ENCODE data around the gene TRIM75.

TRIM75 gene

DNA sequence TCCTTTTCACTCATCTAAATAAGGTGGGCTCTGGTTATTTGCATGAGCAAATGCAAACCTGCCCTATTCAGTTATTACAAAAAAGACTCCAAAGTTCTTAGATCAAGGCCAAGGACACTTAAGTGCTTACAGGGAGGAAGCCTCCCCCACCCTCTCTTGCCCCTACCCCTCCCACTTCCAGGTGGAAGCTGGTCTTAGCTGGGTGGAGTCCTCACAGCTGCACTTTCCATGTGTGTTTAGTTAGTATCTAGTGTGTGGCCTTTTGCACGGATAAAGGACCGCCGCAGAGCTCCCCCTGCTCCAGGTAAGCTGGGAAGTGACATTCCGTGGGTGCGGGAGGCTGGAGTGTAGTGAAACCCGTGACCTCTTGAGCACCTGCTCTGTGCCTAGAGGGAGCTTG, at the start of gene TRIM75:
TSS of gene TRIM75 (plus strand) at position 222 of the 400 bp plus-strand sequence. CDS start 5,282 bp downstream, outside the sequence.
- Mint-ChIP-seq H3K27ac (peak within 1 kb of the TSS; percentile 53), H3K9me3 (no peaks in the 10 kb centered on the region)
- DNase-seq: no peak

DNA sequence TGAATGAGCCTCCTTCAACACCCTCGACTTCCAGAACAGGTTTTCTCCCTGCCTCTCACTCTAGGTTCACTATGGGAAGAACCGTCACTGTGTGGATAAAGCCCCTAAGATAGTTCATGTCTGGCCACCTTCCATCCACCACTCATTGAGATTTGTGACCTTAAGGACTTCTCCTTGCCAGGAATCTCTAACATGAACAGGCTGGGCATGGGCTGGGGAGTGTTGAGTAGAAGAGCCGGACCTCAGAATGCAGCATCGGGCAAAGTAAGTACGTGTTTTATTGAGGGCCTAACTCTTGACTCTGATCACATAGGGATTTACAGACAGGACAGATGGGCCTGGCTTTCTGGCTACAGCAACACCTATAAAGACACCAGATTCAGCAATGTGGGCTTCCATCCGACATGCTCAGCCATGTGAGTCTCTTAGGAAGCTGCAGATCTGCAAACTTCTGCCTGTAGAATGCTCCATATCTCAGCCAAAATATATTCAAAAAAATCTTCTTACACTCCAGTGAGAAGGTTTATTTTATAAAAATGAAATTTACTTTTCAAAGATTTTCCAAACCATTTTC, 48.2 kb upstream of the TRIM75 start:
- no peak for TF ChIP-seq CTCF (IDR thresholded peaks at IDR 0.05)
- Mint-ChIP-seq H3K27me3 (ENCODE audit: low read depth, poor library complexity) (peaks cover 7% of the 10 kb centered on the region), H3K9me3 (no peaks in the 10 kb centered on the region), H3K36me3 (ENCODE audit: low read depth) (no peaks in the 10 kb centered on the region), H3K4me1 (peaks cover 53% of the 10 kb centered on the region), H3K27ac (peak overlapping the region; percentile 75), H3K4me3 (no peak overlapping the region)
- no peak for DNase-seq

More for the DNA sequence above, at the start of gene TRIM75:
- Mint-ChIP-seq H3K36me3 (ENCODE audit: low read depth) (no peaks in the 10 kb centered on the region), H3K4me3 (no peak within 1 kb of the TSS), H3K4me1 (peaks cover 5% of the 10 kb centered on the region), H3K27me3 (ENCODE audit: low read depth, poor library complexity) (peaks cover 8% of the 10 kb centered on the region)
- no peak for TF ChIP-seq CTCF (IDR thresholded peaks at IDR 0.05)

DNA sequence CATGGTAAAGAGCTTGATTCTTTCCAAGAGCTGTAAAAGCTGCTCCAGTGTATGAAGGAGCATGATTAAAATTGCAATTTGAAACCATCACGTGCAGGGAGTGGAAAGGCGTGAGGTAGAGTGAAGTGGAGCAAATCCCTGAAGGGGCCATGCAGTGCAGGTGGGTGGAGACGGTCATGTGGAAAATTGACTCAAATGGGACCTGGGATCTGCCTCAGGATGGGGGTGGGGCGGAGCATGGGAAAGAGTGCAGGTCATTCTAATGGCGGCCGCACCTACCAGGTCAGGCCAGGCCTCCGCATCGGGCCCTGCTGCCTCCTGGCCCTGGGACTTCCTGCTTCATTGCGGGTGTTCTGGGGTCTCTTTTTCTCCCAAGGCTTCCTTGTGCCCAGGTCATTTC, 47.2 kb upstream of the TRIM75 start:
- no peaks in the 10 kb centered on the region for H3K36me3 Mint-ChIP-seq (ENCODE audit: low read depth)
- no peak overlapping the region for H3K4me3 Mint-ChIP-seq
- no peak for TF ChIP-seq CTCF (IDR thresholded peaks at IDR 0.05)
- no peaks in the 10 kb centered on the region for H3K9me3 Mint-ChIP-seq
- H3K4me1 Mint-ChIP-seq: peaks cover 52% of the 10 kb centered on the region
- H3K27ac Mint-ChIP-seq: no peak overlapping the region
- DNase-seq: peak; percentile 13
- peaks cover 7% of the 10 kb centered on the region for H3K27me3 Mint-ChIP-seq (ENCODE audit: low read depth, poor library complexity)

- Mint-ChIP-seq H3K4me1 (peaks cover 48% of the 10 kb centered on the region), H3K36me3 (ENCODE audit: low read depth) (no peaks in the 10 kb centered on the region), H3K9me3 (no peaks in the 10 kb centered on the region), H3K27ac (no peak overlapping the region), H3K4me3 (no peak overlapping the region), H3K27me3 (ENCODE audit: low read depth, poor library complexity) (peaks cover 7% of the 10 kb centered on the region)
- no peak for TF ChIP-seq CTCF (IDR thresholded peaks at IDR 0.05)
- no peak for DNase-seq
Measured at GRCh38 chr4:165006886-165007285, 46.8 kb upstream of the TRIM75 start.

DNA sequence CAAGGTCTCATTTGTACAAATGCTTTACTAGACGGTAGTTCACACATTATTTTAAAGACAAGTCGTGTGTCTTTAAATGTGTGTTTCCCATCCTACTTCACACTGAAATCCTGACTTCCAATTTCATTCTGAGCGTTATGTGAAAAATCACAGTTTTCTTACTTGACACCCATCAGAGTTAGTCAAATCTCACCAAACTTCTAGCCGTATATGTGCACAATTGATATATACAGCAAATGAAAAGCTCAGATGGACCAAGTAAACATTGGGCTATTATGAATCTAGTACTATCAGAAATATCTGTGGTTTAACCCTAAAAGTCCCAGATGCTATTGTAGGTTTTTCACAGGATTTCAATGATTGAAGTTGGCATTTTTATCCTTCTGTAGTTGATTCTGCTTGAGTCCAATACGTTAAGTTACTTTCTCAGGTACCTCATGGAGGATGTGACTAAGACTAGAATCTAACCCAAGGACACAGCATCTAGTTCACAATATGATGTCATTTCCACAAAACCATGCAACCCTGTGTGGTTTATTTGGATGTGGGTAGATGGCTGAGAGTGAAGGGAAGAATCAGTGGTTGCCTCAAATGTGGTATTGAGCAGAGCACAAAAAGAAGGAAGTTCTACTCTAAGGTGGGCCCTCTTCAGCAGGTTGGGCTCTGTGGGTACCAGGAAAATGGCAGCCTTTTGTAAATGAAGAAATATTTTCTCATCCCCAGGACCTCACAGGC, 44.0 kb upstream of the TRIM75 start:
- peaks cover 7% of the 10 kb centered on the region for H3K27me3 Mint-ChIP-seq (ENCODE audit: low read depth, poor library complexity)

More for the DNA sequence above, 44.0 kb upstream of the TRIM75 start:
- Mint-ChIP-seq H3K27ac (peak overlapping the region; percentile 91), H3K4me1 (peaks cover 41% of the 10 kb centered on the region), H3K36me3 (ENCODE audit: low read depth) (no peaks in the 10 kb centered on the region), H3K9me3 (no peaks in the 10 kb centered on the region), H3K4me3 (no peak overlapping the region)
- no peak for TF ChIP-seq CTCF (IDR thresholded peaks at IDR 0.05)
- no peak for DNase-seq
